ENCODE measurements around the gene PAN3. TPM values are rescaled to one million over a fixed set of nuclear protein-coding genes. Genes with fewer than 3 reads are reported as not detected.

Gene PAN3
- total RNA-seq, 1 donor from 2014 or later: 55.9 TPM

GRCh38 chr13:28166257-28166656 lies 27.9 kb downstream of the PAN3 start:
- H3K27me3 Mint-ChIP-seq: no peaks in the 10 kb centered on the region
- no peak overlapping the region for H3K4me3 Mint-ChIP-seq (ENCODE audit: low read depth)
- peaks cover 9% of the 10 kb centered on the region for H3K36me3 Mint-ChIP-seq (ENCODE audit: insufficient read depth)
- DNase-seq (ENCODE audit: low spot score, unreplicated experiment): no peak
- no peak for TF ChIP-seq CTCF (IDR thresholded peaks at IDR 0.05; ENCODE audit: unreplicated experiment)
- H3K4me1 Mint-ChIP-seq (ENCODE audit: low read depth): peaks cover 9% of the 10 kb centered on the region
- no peak overlapping the region for H3K27ac Mint-ChIP-seq
- peaks cover 3% of the 10 kb centered on the region for H3K9me3 Mint-ChIP-seq (ENCODE audit: low read depth)

DNA sequence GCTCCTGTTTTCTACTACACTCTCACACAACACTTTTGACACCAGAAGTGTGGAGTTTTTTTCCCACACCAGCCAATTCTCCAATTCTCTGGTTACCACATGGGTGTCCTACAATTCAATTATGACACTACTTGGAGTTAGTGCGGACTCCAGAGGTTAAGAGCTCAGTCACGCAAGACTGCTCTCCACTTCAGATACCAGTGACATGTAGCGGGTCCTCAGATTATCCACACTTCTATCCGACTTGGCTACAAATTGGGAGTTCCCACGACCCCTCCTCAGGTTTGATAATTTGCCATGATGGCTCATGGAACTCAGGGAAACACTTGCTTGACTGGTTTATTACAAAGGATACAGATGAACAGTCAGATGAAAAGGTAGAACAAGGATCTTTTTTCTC lies 32.9 kb downstream of the PAN3 start:
- Mint-ChIP-seq H3K9me3 (ENCODE audit: low read depth) (no peaks in the 10 kb centered on the region), H3K4me1 (ENCODE audit: low read depth) (peaks cover 3% of the 10 kb centered on the region), H3K4me3 (ENCODE audit: low read depth) (no peak overlapping the region), H3K36me3 (ENCODE audit: insufficient read depth) (peaks cover 7% of the 10 kb centered on the region), H3K27ac (peak overlapping the region; percentile 34), H3K27me3 (no peaks in the 10 kb centered on the region)
- no peak for DNase-seq (ENCODE audit: low spot score, unreplicated experiment)
- no peak for TF ChIP-seq CTCF (IDR thresholded peaks at IDR 0.05; ENCODE audit: unreplicated experiment)

DNA sequence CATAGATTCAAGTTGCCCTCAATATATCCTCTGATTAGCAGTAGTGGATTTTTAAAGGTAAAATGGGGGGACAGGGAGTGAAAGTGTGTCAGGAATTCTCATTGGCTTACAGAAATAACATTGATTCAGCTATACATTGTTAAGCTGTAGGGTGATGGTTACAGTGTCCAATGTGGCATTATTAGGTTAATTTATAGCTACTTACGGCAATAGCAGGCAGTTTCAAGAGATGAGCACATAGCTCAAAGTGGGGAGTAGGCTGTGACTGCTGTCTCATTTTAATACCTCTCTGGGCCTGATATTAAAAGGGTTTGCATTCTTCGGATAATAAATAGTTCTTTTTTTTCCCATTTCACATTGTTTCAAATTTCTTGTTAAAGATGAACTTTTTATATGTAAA lies 34.6 kb downstream of the PAN3 start:
- H3K27ac Mint-ChIP-seq: peak overlapping the region; percentile 21
- H3K4me1 Mint-ChIP-seq (ENCODE audit: low read depth): peaks cover 6% of the 10 kb centered on the region
- no peaks in the 10 kb centered on the region for H3K9me3 Mint-ChIP-seq (ENCODE audit: low read depth)
- peaks cover 11% of the 10 kb centered on the region for H3K36me3 Mint-ChIP-seq (ENCODE audit: insufficient read depth)
- no peak for TF ChIP-seq CTCF (IDR thresholded peaks at IDR 0.05; ENCODE audit: unreplicated experiment)
- no peaks in the 10 kb centered on the region for H3K27me3 Mint-ChIP-seq
- no peak for DNase-seq (ENCODE audit: low spot score, unreplicated experiment)
- H3K4me3 Mint-ChIP-seq (ENCODE audit: low read depth): no peak overlapping the region

- Mint-ChIP-seq H3K27ac (no peak overlapping the region), H3K9me3 (ENCODE audit: low read depth) (no peaks in the 10 kb centered on the region), H3K36me3 (ENCODE audit: insufficient read depth) (peaks cover 11% of the 10 kb centered on the region), H3K4me3 (ENCODE audit: low read depth) (no peak overlapping the region), H3K27me3 (no peaks in the 10 kb centered on the region), H3K4me1 (ENCODE audit: low read depth) (peaks cover 6% of the 10 kb centered on the region)
- no peak for DNase-seq (ENCODE audit: low spot score, unreplicated experiment)
- no peak for TF ChIP-seq CTCF (IDR thresholded peaks at IDR 0.05; ENCODE audit: unreplicated experiment)
Observed at GRCh38 chr13:28173793-28174192, 35.4 kb downstream of the PAN3 start.

- no peak overlapping the region for H3K4me3 Mint-ChIP-seq (ENCODE audit: low read depth)
- no peaks in the 10 kb centered on the region for H3K9me3 Mint-ChIP-seq (ENCODE audit: low read depth)
- TF ChIP-seq CTCF (IDR thresholded peaks at IDR 0.05; ENCODE audit: unreplicated experiment): no peak
- H3K27ac Mint-ChIP-seq: no peak overlapping the region
- H3K36me3 Mint-ChIP-seq (ENCODE audit: insufficient read depth): peaks cover 6% of the 10 kb centered on the region
- H3K27me3 Mint-ChIP-seq: no peaks in the 10 kb centered on the region
- peaks cover 3% of the 10 kb centered on the region for H3K4me1 Mint-ChIP-seq (ENCODE audit: low read depth)
- no peak for DNase-seq (ENCODE audit: low spot score, unreplicated experiment)
Observed at GRCh38 chr13:28177327-28177726, 39.0 kb downstream of the PAN3 start.

Data from progenitor cell of endocrine pancreas (in vitro differentiated cells).